CD4-positive, alpha-beta memory T cell (primary cell): ENCODE data around the gene SCN5A. TPM values are rescaled to one million over a fixed set of nuclear protein-coding genes. Genes with fewer than 3 reads are reported as not detected.

ENCODE experiments used
- CTCF ChIA-PET: fragments of 350-600 bp; sonication (Branson Sonifier 250); formaldehyde crosslinking; loops from one replicate; lab custom pipeline; 2021; ENCODE audit warnings: inconsistent platforms; ENCODE audit not compliant: partially characterized antibody; lab: Charles Lee
- POLR2A ChIA-PET: fragments of 350-600 bp; sonication (Branson Sonifier 250); formaldehyde crosslinking; loops from one replicate; lab custom pipeline; 2021; ENCODE audit not compliant: partially characterized antibody; lab: Charles Lee
- DNase-seq, 5 donors: peaks; one replicate each; pipeline versions ENCODE4 v3.0.0 to v3.0.0-alpha.2; 2020 to 2022; ENCODE audit warnings: mixed read lengths in 1 of 5
- H3K27ac ChIP-seq: one replicate; pipeline ENCODE4 v1.7.0; 2013; ENCODE audit warnings: low read depth, low read length
- H3K27me3 ChIP-seq: 2 replicates; pipeline ENCODE4 v1.7.0; 2013; ENCODE audit warnings: mild to moderate bottlenecking, low read length, moderate library complexity; ENCODE audit not compliant: insufficient read depth
- H3K36me3 ChIP-seq: 2 replicates; pipeline ENCODE4 v1.7.0; 2013; ENCODE audit warnings: mild to moderate bottlenecking, low read length, moderate library complexity; ENCODE audit not compliant: insufficient read depth
- H3K4me1 ChIP-seq: 2 replicates; pipeline ENCODE4 v1.7.0; 2013; ENCODE audit warnings: mild to moderate bottlenecking, low read length, moderate library complexity; ENCODE audit not compliant: insufficient read depth
- H3K4me3 ChIP-seq, 2 donors: one replicate each; pipeline ENCODE4 v1.7.0; 2013; ENCODE audit warnings: low read length in 2 of 2, mild to moderate bottlenecking in 1 of 2
- H3K9me3 ChIP-seq, 2 donors: one replicate each; pipeline ENCODE4 v1.7.0; 2013; ENCODE audit warnings: low read length in 2 of 2, control low read depth in 1 of 2; ENCODE audit not compliant: control insufficient read depth in 1 of 2
- H3K27ac Mint-ChIP-seq, 7 donors: one replicate each; pipeline ENCODE4 v1.8.0; 2020 to 2021; ENCODE audit warnings: mixed read lengths in 7 of 7, mild to moderate bottlenecking in 6 of 7, inconsistent platforms in 3 of 7, moderate library complexity in 3 of 7
- H3K27me3 Mint-ChIP-seq, 2 donors: one replicate each; pipeline ENCODE4 v1.8.0; 2020 to 2021; ENCODE audit warnings: mixed read lengths in 2 of 2
- H3K36me3 Mint-ChIP-seq, 2 donors: one replicate each; pipeline ENCODE4 v1.8.0; 2020 to 2021; ENCODE audit warnings: mixed read lengths in 2 of 2, inconsistent platforms in 1 of 2, mild to moderate bottlenecking in 1 of 2
- H3K4me1 Mint-ChIP-seq, 4 donors: one replicate each; pipeline ENCODE4 v1.8.0; 2020 to 2021; ENCODE audit warnings: mixed read lengths in 4 of 4, mild to moderate bottlenecking in 1 of 4
- H3K4me3 Mint-ChIP-seq, 8 donors: one replicate each; pipeline ENCODE4 v1.8.0; 2020 to 2021; ENCODE audit warnings: mixed read lengths in 8 of 8, mild to moderate bottlenecking in 7 of 8, moderate library complexity in 6 of 8, inconsistent platforms in 3 of 8
- H3K9me3 Mint-ChIP-seq, 8 donors: one replicate each; pipeline ENCODE4 v1.8.0; 2020 to 2021; ENCODE audit warnings: mixed read lengths in 8 of 8, mild to moderate bottlenecking in 5 of 8, inconsistent platforms in 3 of 8, moderate library complexity in 1 of 8
- intact Hi-C: fragments of 100-400 bp; cut with micrococcal nuclease; formaldehyde crosslinking; loops from one replicate; pipeline ENCODE4 v1.15.1; 2023
- polyA plus RNA-seq, 2 donors: library from polyadenylated mRNA; unstranded; fragments of 300-500 nt; fragmentation: Illumina TruSeq; gene quantifications; one replicate each; pipeline ENCODE4 v1.2.3, GENCODE V29; 2021
- total RNA-seq, 2 experiments: library from RNA; stranded (reverse); gene quantifications; one replicate each; pipeline ENCODE4 v1.2.3, GENCODE V29; 2021

Gene SCN5A
- total and polyA plus RNA-seq, 4 experiments from 2014 or later = 0.12 to 0.47 TPM; not detected in 2

- no peaks in the 10 kb centered on the region for H3K36me3 ChIP-seq
- Mint-ChIP-seq H3K4me3 (no peak overlapping the region), H3K4me1 (no peaks in the 10 kb centered on the region), H3K27ac (no peak overlapping the region), H3K27me3 (peaks cover 3 to 10% of the 10 kb centered on the region in 2 donors), H3K9me3 (peaks cover 0 to under 1% (median 0%) of the 10 kb centered on the region in 8 donors), H3K36me3 (no peaks in the 10 kb centered on the region)
- no peaks in the 10 kb centered on the region for H3K9me3 ChIP-seq
- ChIA-PET CTCF (no interaction called here), POLR2A (no interaction called here)
- no peak overlapping the region for H3K27ac ChIP-seq
- no peak overlapping the region for H3K4me3 ChIP-seq
- no peaks in the 10 kb centered on the region for H3K27me3 ChIP-seq
- DNase-seq = no peak
- intact Hi-C loops = no loop called here
- H3K4me1 ChIP-seq = no peaks in the 10 kb centered on the region
Measured at GRCh38 chr3:38586546-38587520, 62.7 kb downstream of the SCN5A start.

DNA sequence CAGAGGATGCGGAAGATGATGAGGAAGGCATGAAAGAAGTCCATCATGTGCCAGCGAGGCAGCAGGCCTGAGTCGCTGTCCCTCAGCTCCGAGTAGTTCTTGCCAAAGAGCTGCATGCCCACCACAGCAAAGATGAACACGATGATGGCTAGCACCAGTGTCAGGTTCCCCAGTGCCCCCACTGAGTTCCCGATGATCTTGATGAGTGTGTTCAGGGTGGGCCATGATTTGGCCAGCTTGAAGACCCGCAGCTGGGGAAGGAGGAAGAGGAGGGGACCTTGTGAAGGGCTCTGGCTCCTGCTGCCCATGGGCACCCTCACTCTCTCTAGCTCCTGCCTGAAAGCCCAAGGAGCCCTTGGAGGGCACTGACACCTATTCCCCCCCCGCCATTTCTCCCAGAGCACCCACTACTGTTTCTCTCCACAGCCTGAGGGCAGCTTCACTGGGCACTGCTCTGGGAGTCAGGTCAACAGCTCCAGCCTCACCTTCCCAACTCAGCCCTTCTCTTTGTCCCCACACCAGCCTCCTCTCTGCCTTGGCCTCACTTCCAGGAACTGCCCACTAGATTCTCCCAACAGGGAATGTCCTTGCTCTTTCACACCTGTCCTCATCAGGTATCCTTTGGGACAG, 63.6 kb downstream of the SCN5A start:
- Mint-ChIP-seq H3K9me3 (peaks cover 0 to 1% (median 0%) of the 10 kb centered on the region in 8 donors), H3K27ac (no peak overlapping the region), H3K36me3 (no peaks in the 10 kb centered on the region), H3K27me3 (peaks cover 3 to 10% of the 10 kb centered on the region in 2 donors), H3K4me3 (no peak overlapping the region), H3K4me1 (no peaks in the 10 kb centered on the region)
- ChIA-PET POLR2A (no interaction called here), CTCF (no interaction called here)
- H3K27ac ChIP-seq = no peak overlapping the region
- H3K9me3 ChIP-seq = no peaks in the 10 kb centered on the region
- no peaks in the 10 kb centered on the region for H3K36me3 ChIP-seq
- DNase-seq = no peak
- no peaks in the 10 kb centered on the region for H3K27me3 ChIP-seq
- no peaks in the 10 kb centered on the region for H3K4me1 ChIP-seq
- no peak overlapping the region for H3K4me3 ChIP-seq
- intact Hi-C loops = no loop called here

DNA sequence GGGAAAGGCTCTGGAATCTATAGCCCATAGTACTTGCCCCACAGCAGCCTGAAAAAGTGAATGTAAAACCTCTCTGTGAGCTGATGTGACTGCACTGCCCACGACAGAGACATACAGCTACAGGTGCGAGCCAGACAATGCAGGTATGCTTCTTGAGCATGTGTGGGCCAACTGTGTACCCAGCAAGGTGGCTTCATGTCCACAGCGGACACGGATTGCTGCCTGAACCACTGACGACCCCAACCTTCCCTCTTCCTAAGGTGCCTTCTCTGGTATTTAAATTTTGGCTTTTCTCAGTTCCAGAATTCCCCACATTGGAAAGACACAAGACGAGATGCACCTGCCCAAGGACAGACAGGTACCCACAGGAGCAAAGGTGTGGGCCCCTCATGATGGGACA, 65.8 kb downstream of the SCN5A start:
- Mint-ChIP-seq H3K27ac (no peak overlapping the region), H3K27me3 (peaks cover 3 to 5% of the 10 kb centered on the region in 2 donors), H3K4me1 (no peaks in the 10 kb centered on the region), H3K4me3 (no peak overlapping the region), H3K9me3 (peaks cover 0 to 1% (median 0%) of the 10 kb centered on the region in 8 donors), H3K36me3 (no peaks in the 10 kb centered on the region)
- no peaks in the 10 kb centered on the region for H3K4me1 ChIP-seq
- no peak overlapping the region for H3K4me3 ChIP-seq
- intact Hi-C loops = no loop called here
- H3K27ac ChIP-seq = no peak overlapping the region
- ChIA-PET POLR2A (no interaction called here), CTCF (no interaction called here)
- H3K36me3 ChIP-seq = no peaks in the 10 kb centered on the region
- H3K9me3 ChIP-seq = no peaks in the 10 kb centered on the region
- no peaks in the 10 kb centered on the region for H3K27me3 ChIP-seq
- no peak for DNase-seq

DNA sequence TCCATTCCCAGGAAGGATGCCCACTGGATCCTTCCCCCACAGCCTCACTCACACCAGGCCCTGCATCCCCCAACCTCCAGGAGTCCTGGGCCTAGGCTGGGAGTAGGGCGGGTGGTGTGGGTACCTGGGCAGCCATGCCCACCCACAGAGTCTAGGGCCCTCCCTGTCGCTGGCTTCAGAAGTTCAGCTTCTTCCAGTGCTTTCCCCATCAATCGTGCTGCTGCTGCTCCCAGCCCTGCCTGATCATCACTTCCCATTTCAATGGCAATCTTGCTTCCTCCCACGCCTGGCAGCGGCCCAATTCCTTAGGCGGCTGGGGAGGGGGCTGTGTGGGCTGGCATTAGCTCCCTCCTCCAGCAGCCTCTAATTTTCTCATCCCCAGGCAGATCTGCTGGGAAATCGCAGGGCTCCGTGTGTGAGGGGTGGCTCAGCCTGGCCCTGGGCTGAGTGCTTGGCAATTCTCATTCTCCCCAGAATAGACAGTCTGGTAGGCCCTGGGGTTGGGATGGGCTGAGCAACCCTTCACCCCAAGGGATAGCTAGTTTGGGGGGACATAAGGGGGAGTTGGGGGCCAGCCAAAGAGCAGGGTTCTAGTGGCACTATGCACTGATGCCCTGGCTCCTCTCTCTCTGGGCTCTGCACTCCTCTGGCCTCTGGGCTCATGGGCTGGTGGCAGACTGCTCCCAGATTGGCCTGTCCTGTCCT, 66.4 kb downstream of the SCN5A start:
- H3K27me3 ChIP-seq = no peaks in the 10 kb centered on the region
- no peaks in the 10 kb centered on the region for H3K36me3 ChIP-seq
- Mint-ChIP-seq H3K4me3 (no peak overlapping the region), H3K36me3 (no peaks in the 10 kb centered on the region), H3K9me3 (peaks cover 0 to 1% (median 0%) of the 10 kb centered on the region in 8 donors), H3K27me3 (peaks cover 2 to 3% of the 10 kb centered on the region in 2 donors), H3K4me1 (no peaks in the 10 kb centered on the region), H3K27ac (no peak overlapping the region)
- no peak overlapping the region for H3K4me3 ChIP-seq
- POLR2A ChIA-PET = no interaction called here
- intact Hi-C loops = no loop called here
- CTCF ChIA-PET = no interaction called here
- no peak for DNase-seq
- H3K9me3 ChIP-seq = no peaks in the 10 kb centered on the region
- no peaks in the 10 kb centered on the region for H3K4me1 ChIP-seq
- no peak overlapping the region for H3K27ac ChIP-seq

DNA sequence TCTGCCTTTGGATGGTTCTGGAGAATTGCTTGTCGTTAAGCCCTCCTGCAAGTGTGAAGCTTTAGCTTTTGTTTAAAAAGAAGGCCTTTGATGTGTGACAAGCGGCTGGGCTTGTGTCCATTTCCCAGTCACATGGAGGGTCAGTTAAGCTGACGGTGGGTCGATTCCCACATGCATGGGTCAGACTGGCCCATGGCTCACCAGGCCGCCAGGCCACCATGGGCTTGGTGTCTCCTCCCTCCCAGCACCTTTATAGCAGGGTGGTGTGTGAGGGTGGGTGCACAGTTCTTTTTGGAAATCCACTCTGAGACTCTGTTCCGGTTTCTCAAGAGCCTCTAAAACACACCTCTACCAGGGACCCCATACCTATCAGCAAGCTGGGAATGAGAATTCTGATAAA, 67.2 kb downstream of the SCN5A start:
- intact Hi-C loops = no loop called here
- Mint-ChIP-seq H3K27me3 (peaks cover 2 to 3% of the 10 kb centered on the region in 2 donors), H3K27ac (no peak overlapping the region), H3K4me1 (no peaks in the 10 kb centered on the region), H3K36me3 (no peaks in the 10 kb centered on the region), H3K4me3 (no peak overlapping the region), H3K9me3 (peaks cover 0 to 1% (median 0%) of the 10 kb centered on the region in 8 donors)
- ChIA-PET CTCF (no interaction called here), POLR2A (no interaction called here)
- Histone ChIP-seq H3K36me3 (no peaks in the 10 kb centered on the region), H3K4me1 (no peaks in the 10 kb centered on the region), H3K9me3 (no peaks in the 10 kb centered on the region), H3K4me3 (no peak overlapping the region), H3K27me3 (no peaks in the 10 kb centered on the region), H3K27ac (no peak overlapping the region)
- no peak for DNase-seq

- H3K9me3 ChIP-seq = no peaks in the 10 kb centered on the region
- no peaks in the 10 kb centered on the region for H3K36me3 ChIP-seq
- CTCF ChIA-PET = no interaction called here
- POLR2A ChIA-PET = no interaction called here
- no peak overlapping the region for H3K4me3 ChIP-seq
- H3K4me1 Mint-ChIP-seq = no peaks in the 10 kb centered on the region
- H3K27me3 Mint-ChIP-seq = peaks cover 2 to 3% of the 10 kb centered on the region in 2 donors
- no peak overlapping the region for H3K4me3 Mint-ChIP-seq
- intact Hi-C loops = no loop called here
- no peaks in the 10 kb centered on the region for H3K36me3 Mint-ChIP-seq
- H3K4me1 ChIP-seq = no peaks in the 10 kb centered on the region
- H3K27me3 ChIP-seq = no peaks in the 10 kb centered on the region
- no peak for DNase-seq
- no peak overlapping the region for H3K27ac ChIP-seq
- peaks cover 0 to 1% (median 0%) of the 10 kb centered on the region in 8 donors for H3K9me3 Mint-ChIP-seq
- H3K27ac Mint-ChIP-seq = no peak overlapping the region
Measured at GRCh38 chr3:38581774-38582173, 67.7 kb downstream of the SCN5A start.
